Measurements from ENCODE around the gene COX10. TPM values are rescaled to one million over a fixed set of nuclear protein-coding genes. Genes with fewer than 3 reads are reported as not detected.
"Not testable (repeated sequence)": the region's sequence is repeated elsewhere in the genome, so short reads cannot be mapped to it uniquely, and the experiment has no call there.

Gene COX10
- total RNA-seq, 1 donor from 2014 or later, result 15.6 TPM

- DNase-seq (ENCODE audit: extremely low read depth, low read depth, low spot score), result no peak
Observed at GRCh38 chr17:14118951-14119350, 49.6 kb downstream of the COX10 start.

- DNase-seq (ENCODE audit: extremely low read depth, low read depth, low spot score), result no peak
Observed at GRCh38 chr17:14119546-14119945, 50.2 kb downstream of the COX10 start.

GRCh38 chr17:14121952-14122351 is 52.6 kb downstream of the COX10 start:
- no peak for DNase-seq (ENCODE audit: extremely low read depth, low read depth, low spot score)

- no peak for DNase-seq (ENCODE audit: extremely low read depth, low read depth, low spot score)
Observed at GRCh38 chr17:14123619-14124278, 54.4 kb downstream of the COX10 start.

- DNase-seq (ENCODE audit: extremely low read depth, low read depth, low spot score), result no peak
Observed at GRCh38 chr17:14124854-14125253, 55.5 kb downstream of the COX10 start.

GRCh38 chr17:14125518-14126137 is 56.3 kb downstream of the COX10 start:
- no peak for DNase-seq (ENCODE audit: extremely low read depth, low read depth, low spot score)

- DNase-seq (ENCODE audit: extremely low read depth, low read depth, low spot score), result no peak
Observed at GRCh38 chr17:14133104-14133503, 63.8 kb downstream of the COX10 start.

- no peak for DNase-seq (ENCODE audit: extremely low read depth, low read depth, low spot score)
Observed at GRCh38 chr17:14134456-14134855, 65.2 kb downstream of the COX10 start.

- no peak for DNase-seq (ENCODE audit: extremely low read depth, low read depth, low spot score)
Observed at GRCh38 chr17:14135906-14136590, 66.7 kb downstream of the COX10 start.

GRCh38 chr17:14138649-14139048 is 69.3 kb downstream of the COX10 start:
- DNase-seq (ENCODE audit: extremely low read depth, low read depth, low spot score), result no peak

- no peak for DNase-seq (ENCODE audit: extremely low read depth, low read depth, low spot score)
Observed at GRCh38 chr17:14143688-14144087, 74.4 kb downstream of the COX10 start.

- DNase-seq (ENCODE audit: extremely low read depth, low read depth, low spot score), result no peak
Observed at GRCh38 chr17:14144508-14144907, 75.2 kb downstream of the COX10 start.

GRCh38 chr17:14149751-14150150 is 80.4 kb downstream of the COX10 start:
- no peak for DNase-seq (ENCODE audit: extremely low read depth, low read depth, low spot score)

GRCh38 chr17:14150619-14151018 is 81.3 kb downstream of the COX10 start:
- DNase-seq (ENCODE audit: extremely low read depth, low read depth, low spot score), result no peak

GRCh38 chr17:14152721-14153120 is 83.4 kb downstream of the COX10 start:
- no peak for DNase-seq (ENCODE audit: extremely low read depth, low read depth, low spot score)

GRCh38 chr17:14153374-14153773 is 84.1 kb downstream of the COX10 start:
- DNase-seq (ENCODE audit: extremely low read depth, low read depth, low spot score), result no peak

GRCh38 chr17:14156689-14157088 is 87.4 kb downstream of the COX10 start:
- no peak for DNase-seq (ENCODE audit: extremely low read depth, low read depth, low spot score)

- DNase-seq (ENCODE audit: extremely low read depth, low read depth, low spot score), result no peak
Observed at GRCh38 chr17:14157822-14158221, 88.5 kb downstream of the COX10 start.

GRCh38 chr17:14158707-14159106 is 89.4 kb downstream of the COX10 start:
- DNase-seq (ENCODE audit: extremely low read depth, low read depth, low spot score), result no peak

- no peak for DNase-seq (ENCODE audit: extremely low read depth, low read depth, low spot score)
Observed at GRCh38 chr17:14161419-14161818, 92.1 kb downstream of the COX10 start.

GRCh38 chr17:14165616-14166015 is 96.3 kb downstream of the COX10 start:
- no peak for DNase-seq (ENCODE audit: extremely low read depth, low read depth, low spot score)

GRCh38 chr17:14167831-14168230 is 98.5 kb downstream of the COX10 start:
- not testable (repeated sequence) for DNase-seq (ENCODE audit: extremely low read depth, low read depth, low spot score)

Measured in glomerular endothelial cell (primary cell).